ENCODE measurements around the gene TAF1A.
A peak's percentile ranks its signal among the peaks of the same experiment; 100 is the strongest.

TAF1A gene

DNA sequence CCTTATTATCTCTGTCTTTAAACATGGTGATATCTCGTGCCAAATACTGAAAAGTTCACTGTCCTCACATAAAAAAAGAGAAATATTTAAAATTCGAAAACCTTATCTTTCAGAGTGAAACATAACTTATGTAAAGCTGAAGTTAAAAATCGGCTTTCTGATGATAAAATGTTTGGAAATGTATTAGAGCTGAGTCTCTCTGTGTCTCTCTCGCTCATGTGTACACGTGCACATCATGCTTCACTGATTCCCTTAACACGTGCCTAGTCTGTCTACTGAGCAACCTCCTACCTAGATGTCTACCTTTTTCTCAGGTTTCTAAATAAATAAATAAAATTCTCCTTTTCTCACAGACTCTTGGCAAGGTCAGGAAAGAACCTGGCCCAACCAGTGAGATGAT, 58.9 kb downstream of the TAF1A start:
- DNase-seq = no peak

- DNase-seq = no peak
Measured at GRCh38 chr1:222529916-222530315, 59.8 kb downstream of the TAF1A start.

GRCh38 chr1:222529181-222529580, 60.6 kb downstream of the TAF1A start:
- DNase-seq = no peak

DNA sequence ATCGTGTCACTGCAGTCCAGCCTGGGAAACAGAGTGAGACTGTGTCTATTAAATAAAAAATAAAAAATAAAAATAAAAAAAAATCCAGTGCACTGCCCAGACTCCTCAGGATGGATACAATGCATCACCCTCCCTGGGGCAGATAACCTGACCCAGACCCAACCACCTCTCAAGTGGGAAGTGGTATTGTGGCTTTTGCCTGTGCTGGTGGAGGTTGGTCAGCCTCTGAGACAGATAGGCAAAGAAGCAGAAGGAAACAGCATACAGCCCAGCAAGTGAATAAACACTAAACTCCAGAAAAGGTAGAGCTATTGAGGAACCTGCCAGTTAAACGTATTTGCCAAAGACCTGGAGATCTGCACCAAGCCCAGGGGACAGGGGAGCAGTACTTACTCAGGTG, 63.8 kb downstream of the TAF1A start:
- DNase-seq = no peak

GRCh38 chr1:222523852-222524251, 65.9 kb downstream of the TAF1A start:
- DNase-seq = peak; percentile 42

GRCh38 chr1:222522105-222522915, 67.4 kb downstream of the TAF1A start:
- no peak for DNase-seq

DNA sequence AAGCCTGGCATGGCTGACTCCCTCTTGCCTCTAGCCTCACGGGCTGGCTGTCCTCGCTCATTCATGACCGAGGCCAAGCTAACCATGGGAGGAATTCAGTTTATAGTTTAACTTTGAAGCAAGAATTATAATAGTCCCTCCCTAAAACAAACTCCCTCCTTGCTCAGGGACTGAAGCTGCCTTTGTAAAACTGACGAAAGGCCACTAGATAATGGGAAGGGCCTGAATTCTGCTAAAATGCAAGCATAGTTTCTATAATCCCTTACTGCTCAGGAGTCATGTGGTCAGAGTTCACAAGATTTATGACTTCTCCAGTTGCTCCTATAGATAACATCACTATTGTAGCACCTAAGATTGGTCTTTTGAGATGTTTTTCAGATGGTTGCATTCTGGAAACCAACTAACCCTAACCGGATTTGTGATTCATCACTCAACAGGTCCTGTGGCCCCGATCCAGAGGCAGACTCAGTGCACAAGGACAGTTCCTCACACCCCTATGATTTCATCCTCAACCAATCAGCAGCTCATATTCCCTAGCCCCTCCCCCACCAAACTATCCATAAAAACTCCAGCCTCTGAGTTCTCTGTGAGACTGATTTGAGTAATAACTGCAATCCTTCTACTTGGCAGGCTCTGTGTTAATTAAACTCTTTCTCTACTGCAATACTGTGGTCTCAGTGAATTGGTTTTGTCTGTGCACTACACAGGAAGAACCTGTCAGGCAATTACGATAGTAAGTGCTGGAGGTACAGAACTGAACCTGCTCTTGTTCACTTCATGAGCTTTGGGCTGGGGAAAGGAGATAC, 68.2 kb downstream of the TAF1A start:
- peak; percentile 39 for DNase-seq
